ENCODE results near the gene NTHL1.

NTHL1 gene

GRCh38 chr16:2057438-2057837, 9.8 kb upstream of the NTHL1 start:
- TF ChIP-seq CTCF (IDR thresholded peaks at IDR 0.05; ENCODE audit: low read length, missing control alignments) = no peak
- no peak overlapping the region for H3K4me3 ChIP-seq (replicated peaks; ENCODE audit: low read depth, low read length)
- DNase-seq (ENCODE audit: low read depth) = no peak

GRCh38 chr16:2056681-2057407, 9.2 kb upstream of the NTHL1 start:
- TF ChIP-seq CTCF (IDR thresholded peaks at IDR 0.05; ENCODE audit: low read length, missing control alignments) = peak; percentile 25
- peak; percentile 21 for DNase-seq (ENCODE audit: low read depth)
- no peak overlapping the region for H3K4me3 ChIP-seq (replicated peaks; ENCODE audit: low read depth, low read length)

- peak; percentile 13 for TF ChIP-seq CTCF (IDR thresholded peaks at IDR 0.05; ENCODE audit: low read length, missing control alignments)
- DNase-seq (ENCODE audit: low read depth) = peak; percentile 13
- H3K4me3 ChIP-seq (replicated peaks; ENCODE audit: low read depth, low read length) = no peak overlapping the region
Observed at GRCh38 chr16:2056077-2056476, 8.4 kb upstream of the NTHL1 start.

GRCh38 chr16:2054543-2055245, 7.1 kb upstream of the NTHL1 start:
- TF ChIP-seq CTCF (IDR thresholded peaks at IDR 0.05; ENCODE audit: low read length, missing control alignments) = no peak

GRCh38 chr16:2053897-2054296, 6.3 kb upstream of the NTHL1 start:
- H3K4me3 ChIP-seq (replicated peaks; ENCODE audit: low read depth, low read length) = no peak overlapping the region
- DNase-seq (ENCODE audit: low read depth) = no peak
- no peak for TF ChIP-seq CTCF (IDR thresholded peaks at IDR 0.05; ENCODE audit: low read length, missing control alignments)

More at GRCh38 chr16:2054543-2055245, 7.1 kb upstream of the NTHL1 start:
- no peak overlapping the region for H3K4me3 ChIP-seq (replicated peaks; ENCODE audit: low read depth, low read length)
- DNase-seq (ENCODE audit: low read depth) = no peak

- no peak for DNase-seq (ENCODE audit: low read depth)
- TF ChIP-seq CTCF (IDR thresholded peaks at IDR 0.05; ENCODE audit: low read length, missing control alignments) = no peak
- no peak overlapping the region for H3K4me3 ChIP-seq (replicated peaks; ENCODE audit: low read depth, low read length)
Observed at GRCh38 chr16:2053211-2053610, 5.6 kb upstream of the NTHL1 start.

Data from fibroblast of pulmonary artery (primary cell).